Measurements from ENCODE around the gene GDF11.
"Not testable (repeated sequence)": the region's sequence is repeated elsewhere in the genome, so short reads cannot be mapped to it uniquely, and the experiment has no call there.

GDF11 gene

GRCh38 chr12:55743406-55744339 is 751 bp downstream of the GDF11 start:
- peak; percentile 75 for DNase-seq

DNA sequence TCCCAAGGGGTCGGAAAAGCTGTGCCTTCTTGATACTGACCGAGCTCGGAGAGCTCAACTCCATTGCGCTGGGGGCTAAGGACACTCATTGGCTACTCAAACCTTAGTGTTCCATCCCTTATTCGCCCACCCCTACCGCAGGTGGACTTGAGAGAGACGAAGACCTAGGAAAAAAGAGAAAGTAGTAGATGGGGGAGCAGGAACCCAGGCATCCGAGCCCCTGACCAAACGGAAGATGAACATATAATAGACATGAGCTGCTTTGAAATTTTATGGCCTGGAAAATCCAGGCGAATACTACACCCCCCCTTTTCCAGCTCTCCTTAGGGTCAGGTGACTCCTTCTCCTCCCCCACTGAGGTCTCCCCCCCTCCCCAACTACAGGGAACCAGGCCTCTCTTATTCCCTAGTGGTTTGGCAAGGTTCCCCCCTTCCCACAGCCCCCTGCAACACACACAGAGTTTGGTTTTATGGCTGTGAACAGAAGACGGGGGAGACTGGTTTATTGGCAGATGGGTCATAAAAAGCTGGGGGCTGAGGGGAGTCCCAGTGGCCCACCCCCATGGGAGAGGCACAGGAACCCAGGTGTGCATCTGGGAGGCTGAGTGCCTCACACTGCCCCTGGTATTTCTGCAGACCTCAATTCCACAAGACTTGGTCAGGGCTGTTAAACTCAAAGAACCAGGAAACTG is 1.6 kb downstream of the GDF11 start:
- no peak for DNase-seq

DNA sequence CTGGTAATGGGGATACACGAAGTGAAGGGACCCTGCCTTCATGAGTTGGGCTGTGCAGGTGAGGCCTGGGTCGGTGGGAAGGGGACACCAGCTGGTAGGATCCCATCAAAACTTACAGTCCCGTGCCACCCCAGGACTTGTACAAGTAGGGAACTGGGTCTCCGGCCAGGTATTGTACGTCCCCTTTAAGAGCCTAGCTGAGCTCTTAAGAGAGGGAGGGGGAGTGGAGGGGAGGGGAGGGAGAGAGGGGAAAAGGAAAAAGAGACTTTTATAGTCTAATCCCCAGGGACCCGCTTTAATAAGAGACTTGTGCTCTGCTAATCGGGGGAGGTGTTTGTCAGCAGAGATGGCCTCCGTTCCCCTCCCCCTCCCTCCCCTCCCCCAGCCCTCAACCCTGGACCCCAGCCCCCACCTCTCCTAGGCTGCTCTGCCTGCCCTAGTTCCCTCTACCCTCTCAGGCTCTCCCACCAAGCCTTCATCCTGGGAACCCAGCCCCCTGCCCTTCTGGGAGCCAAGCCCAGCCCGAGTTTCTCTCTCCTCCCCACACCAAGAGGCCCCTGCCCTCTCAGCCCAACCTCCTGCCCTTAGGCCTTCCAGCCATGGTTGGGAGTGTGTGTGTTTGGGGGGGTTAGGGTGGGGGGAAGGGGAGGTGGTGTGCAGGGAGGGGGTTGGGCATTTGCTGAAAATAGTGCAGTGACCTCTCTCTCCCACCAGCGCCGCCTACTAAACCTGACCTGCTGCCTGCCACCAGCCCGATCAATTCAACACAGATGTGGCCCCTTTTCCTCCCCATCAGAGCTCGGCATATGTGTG is 2.6 kb downstream of the GDF11 start:
- DNase-seq, result peak; percentile 64

GRCh38 chr12:55746174-55746912 is 3.4 kb downstream of the GDF11 start:
- DNase-seq, result no peak

DNA sequence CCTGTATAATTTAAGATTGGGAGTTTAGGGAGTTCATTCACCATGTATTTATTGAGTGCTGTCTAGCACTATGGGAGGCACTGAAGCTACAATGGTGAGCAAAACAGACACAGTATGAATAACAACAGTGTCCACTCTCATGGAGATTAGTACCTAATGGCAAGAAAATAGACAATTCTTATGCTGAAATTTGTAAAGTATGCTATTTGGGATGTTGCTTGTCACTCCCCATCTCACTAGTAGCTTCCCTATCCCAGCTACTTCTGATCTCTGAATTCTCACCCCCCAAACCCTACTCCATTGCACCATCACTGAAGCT is 4.0 kb downstream of the GDF11 start:
- no peak for DNase-seq

GRCh38 chr12:55748230-55748993 is 5.5 kb downstream of the GDF11 start:
- no peak for DNase-seq

DNA sequence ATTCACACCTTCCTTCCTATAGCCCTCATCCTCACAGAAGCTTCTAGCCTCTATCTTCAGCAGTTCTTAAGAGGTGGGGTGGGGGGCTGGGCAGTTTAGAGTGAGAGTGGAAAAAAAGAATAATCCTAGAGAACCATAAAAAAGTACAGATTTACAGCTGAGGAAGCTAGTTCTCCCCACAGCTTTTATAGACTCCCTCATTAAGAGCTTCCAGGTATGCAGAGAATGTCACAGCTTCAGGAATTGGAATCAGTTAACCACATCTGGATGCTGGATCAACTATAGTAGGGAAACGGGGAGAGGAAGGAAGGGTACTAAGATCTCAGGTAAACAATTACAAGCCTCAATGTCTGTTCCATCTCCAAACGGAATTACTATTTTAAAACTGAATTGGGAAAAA is 12.3 kb downstream of the GDF11 start:
- DNase-seq, result no peak

- no peak for DNase-seq
These were observed 14.8 kb downstream of the GDF11 start for GRCh38 chr12:55757701-55758100.

DNA sequence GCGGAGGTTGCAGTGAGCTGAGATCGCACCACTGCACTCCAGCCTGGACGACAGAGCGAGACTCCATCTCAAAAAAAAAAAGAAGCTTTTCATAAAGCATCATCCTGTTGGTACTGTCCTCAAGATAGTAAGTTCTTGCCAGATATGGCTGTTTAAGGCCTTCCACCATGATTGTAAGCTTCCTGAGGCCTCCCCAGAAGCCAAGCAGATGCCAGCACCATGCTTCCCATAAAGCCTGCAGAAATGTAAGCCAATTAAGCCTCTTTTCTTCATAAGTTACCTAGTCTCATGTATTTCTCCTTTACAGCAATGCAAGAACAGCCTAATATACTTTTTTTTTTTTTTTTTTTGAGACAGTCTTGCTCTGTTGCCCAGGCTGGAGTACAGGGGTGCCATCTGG is 15.7 kb downstream of the GDF11 start:
- DNase-seq, result not testable (repeated sequence)

- no peak for DNase-seq
These were observed 17.7 kb downstream of the GDF11 start for GRCh38 chr12:55760663-55761062.

GRCh38 chr12:55762646-55763045 is 19.7 kb downstream of the GDF11 start:
- DNase-seq, result no peak

DNA sequence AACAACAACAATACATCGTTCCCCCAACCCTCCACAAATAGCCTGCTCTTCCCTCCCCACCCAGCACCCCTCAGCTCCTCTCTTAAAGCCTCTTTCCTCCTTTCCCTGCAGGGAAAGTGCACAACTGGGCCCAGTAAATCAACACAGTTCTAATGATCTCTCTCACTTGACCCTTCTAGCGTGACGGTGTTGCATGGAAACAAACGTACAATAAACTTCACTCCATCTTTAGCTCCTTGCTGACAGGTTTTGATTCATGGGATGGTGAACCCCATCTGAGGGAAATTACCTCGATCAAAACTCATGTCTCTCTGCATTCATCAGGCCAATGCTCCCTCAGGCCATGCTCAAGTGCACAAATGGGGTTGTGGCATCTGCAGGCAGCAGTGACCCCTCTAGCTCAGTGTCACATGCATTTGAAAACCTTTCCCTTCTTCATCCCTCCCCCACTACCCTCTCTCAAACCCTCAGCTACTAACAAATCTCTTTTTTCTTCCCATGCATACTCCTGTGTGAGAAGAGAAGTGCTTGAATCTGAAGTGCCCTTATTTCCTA is 22.9 kb downstream of the GDF11 start:
- no peak for DNase-seq

- DNase-seq, result no peak
These were observed 24.2 kb downstream of the GDF11 start for GRCh38 chr12:55767156-55767555.

DNA sequence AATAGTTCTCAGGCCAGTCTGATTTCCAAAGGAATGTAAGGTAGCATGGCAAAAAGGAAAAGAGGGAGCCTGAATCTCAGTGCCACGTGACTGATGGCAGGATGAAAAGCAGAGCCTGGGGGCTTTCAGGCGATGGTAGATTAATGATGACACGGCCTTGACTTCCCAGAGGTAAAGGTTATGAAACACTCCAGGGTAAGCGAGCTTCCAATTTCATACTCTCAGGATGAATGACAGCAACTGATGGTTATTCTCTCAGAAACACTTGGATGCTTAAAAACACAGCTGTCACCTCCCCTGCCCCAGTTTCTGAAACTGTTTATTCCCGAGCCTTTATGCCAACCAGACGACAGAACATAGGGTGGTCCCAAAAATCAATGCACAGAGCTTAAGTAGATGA is 28.8 kb downstream of the GDF11 start:
- no peak for DNase-seq

DNA sequence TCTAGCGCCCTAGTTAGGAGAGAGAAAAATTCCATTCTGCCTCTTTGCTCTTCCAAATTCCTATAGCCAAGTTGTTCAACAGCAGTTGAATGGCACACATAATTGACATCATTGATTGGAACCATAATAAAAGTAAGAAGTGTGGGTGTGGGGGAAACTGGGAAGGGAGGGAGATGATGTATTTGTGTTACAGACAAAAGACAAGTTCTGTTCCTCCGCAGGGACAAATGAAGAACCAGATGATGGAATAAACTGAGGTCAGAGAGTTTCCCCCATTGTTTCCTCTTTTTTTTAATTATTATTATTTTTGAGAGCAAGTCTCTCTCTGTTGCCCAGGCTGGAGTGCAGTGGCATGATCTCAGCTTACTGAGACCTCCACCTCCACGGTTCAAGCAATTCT is 34.9 kb downstream of the GDF11 start:
- DNase-seq, result no peak

DNA sequence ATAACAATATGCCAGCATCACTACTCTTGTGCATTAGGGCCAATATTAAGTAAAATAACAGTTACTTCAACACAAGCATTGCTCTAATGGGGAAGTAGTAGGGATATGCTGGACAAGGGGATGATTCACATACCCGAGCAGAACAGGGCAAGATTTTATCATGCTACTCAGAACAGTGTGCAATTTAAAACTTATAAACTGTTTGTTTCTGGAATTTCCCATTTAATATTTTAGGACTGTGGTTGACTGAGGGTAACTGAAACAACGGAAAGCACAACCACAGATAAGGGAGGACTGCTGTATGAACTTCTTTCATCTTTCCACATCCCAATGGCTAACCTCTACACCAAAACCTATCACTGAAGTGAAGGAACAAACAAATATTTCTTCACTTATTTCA is 37.8 kb downstream of the GDF11 start:
- DNase-seq, result no peak

DNA sequence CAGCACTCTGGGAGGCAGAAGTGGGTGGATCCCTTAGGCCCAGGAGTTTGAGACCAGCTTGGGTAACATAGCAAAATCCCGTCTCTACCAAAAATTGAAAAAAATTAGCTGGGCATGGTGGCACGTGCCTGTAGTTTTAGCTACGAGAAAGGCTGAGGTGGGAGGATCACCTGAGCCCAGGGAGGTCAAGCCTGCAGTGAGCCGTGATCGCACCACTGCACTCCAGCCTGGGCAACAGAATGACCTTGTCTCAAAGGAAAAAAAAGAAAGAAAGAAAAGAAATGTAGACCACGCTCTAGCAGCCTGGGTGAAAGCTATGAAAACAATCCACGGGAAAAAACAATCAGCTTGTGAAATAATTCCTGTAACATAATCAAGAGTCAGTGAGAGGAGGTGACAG is 45.6 kb downstream of the GDF11 start:
- DNase-seq, result no peak

- DNase-seq, result no peak
These were observed 46.2 kb downstream of the GDF11 start for GRCh38 chr12:55789171-55789570.

DNA sequence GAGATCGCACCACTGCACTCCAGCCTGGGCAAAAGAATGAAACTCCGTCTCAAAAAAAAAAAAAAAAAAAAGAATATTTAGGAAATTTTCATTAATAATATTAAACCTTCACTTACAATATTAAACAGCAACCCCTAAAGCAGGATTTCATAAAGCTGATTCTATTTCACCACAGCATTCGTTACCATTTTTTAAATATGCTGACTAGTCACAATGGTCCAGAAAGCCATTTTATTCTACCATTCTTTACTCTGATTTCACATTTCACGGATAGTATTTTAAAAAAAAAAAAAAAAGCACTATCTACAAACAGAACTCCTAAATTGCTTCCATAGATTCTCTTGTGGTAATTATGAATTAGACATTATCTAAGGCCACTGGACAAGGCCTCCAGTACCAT is 47.0 kb downstream of the GDF11 start:
- no peak for DNase-seq

DNA sequence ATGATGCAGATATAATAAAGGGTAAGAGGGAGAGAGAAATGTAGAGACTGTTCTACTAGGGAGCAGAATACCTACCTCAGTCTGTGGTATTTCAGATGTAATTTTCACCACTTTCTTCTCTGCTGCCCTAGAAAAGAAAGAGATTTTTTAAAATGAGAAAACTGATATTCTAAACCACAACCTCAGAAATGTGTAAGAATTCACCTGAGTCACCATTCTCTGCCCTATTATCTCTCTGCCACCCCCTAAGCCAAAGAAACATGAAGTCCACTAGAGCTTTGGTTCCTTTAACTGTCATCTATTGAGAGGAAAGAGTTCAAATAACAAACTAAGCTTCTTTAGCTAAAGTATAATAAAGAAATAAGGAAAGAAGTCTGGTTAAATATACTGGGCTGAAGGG is 53.0 kb downstream of the GDF11 start:
- no peak for DNase-seq

GRCh38 chr12:55797068-55797467 is 54.1 kb downstream of the GDF11 start:
- peak; percentile 27 for DNase-seq

DNA sequence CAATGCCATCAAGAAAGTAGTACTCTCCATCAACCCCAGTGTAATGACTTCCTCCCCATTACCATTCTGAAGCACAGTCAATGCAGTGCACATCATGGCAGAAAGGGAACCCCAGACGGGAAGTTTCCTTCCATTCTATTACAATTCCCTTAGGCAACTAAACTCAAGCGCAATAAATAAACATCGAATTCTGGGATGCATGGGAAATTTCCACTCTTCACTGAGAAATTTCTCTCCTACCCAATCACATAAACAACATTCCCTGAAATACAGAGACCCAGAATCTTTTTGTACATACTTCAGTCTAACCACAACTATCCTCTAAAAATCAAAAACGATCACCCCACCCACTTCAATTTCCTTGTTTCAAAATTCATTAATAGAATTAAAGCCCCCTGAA is 54.6 kb downstream of the GDF11 start:
- DNase-seq, result no peak
